Activated B cell treated with CpG ODN at 0.5 μM for 24 hours (primary cell): ENCODE data around the gene VPS13A. TPM values are rescaled to one million over a fixed set of nuclear protein-coding genes. Genes with fewer than 3 reads are reported as not detected.

ENCODE experiments used
- ATAC-seq: fragments of 200-7000 bp; cut with Tn5 transposase; one replicate; pipeline ENCODE4 v1.10.0; 2021; ENCODE audit warnings: low read depth, mild to moderate bottlenecking, moderate library complexity
- CTCF ChIA-PET: fragments of 350-600 bp; sonication (Branson Sonifier 250); formaldehyde crosslinking; loops from one replicate; lab custom pipeline; 2021; ENCODE audit warnings: antibody characterized with exemption; lab: Charles Lee
- POLR2A ChIA-PET: fragments of 350-600 bp; sonication (Branson Sonifier 250); formaldehyde crosslinking; loops from one replicate; lab custom pipeline; 2021; ENCODE audit warnings: antibody characterized with exemption; lab: Charles Lee
- DNase-seq: peaks from one replicate; pipeline ENCODE4 v3.0.0; 2022
- H3K27ac Mint-ChIP-seq: one replicate; pipeline ENCODE4 v1.8.0; 2020; ENCODE audit warnings: mixed read lengths
- H3K27me3 Mint-ChIP-seq: one replicate; pipeline ENCODE4 v1.8.0; 2021; ENCODE audit warnings: mixed read lengths
- H3K36me3 Mint-ChIP-seq: one replicate; pipeline ENCODE4 v1.8.0; 2021; ENCODE audit warnings: low read depth, mixed read lengths
- H3K4me1 Mint-ChIP-seq: one replicate; pipeline ENCODE4 v1.8.0; 2021; ENCODE audit warnings: mixed read lengths
- H3K4me3 Mint-ChIP-seq: one replicate; pipeline ENCODE4 v1.8.0; 2020; ENCODE audit warnings: mild to moderate bottlenecking, mixed read lengths
- H3K9me3 Mint-ChIP-seq: one replicate; pipeline ENCODE4 v1.8.0; 2020; ENCODE audit warnings: mixed read lengths
- CTCF ChIP-seq: fragments of 200-600 bp; IDR thresholded peaks from one replicate; pipeline ENCODE4 v1.8.0; 2022; ENCODE audit warnings: antibody characterized with exemption, mild to moderate bottlenecking
- intact Hi-C: fragments of 100-400 bp; cut with micrococcal nuclease; formaldehyde crosslinking; loops from one replicate; pipeline ENCODE4 v1.15.1; 2024
- total RNA-seq: library from RNA; stranded (reverse); gene quantifications from 2 replicates; pipeline ENCODE4 v1.2.3, GENCODE V29; 2022

VPS13A gene
- total RNA-seq, 1 donor from 2014 or later = 69.8 TPM

DNA sequence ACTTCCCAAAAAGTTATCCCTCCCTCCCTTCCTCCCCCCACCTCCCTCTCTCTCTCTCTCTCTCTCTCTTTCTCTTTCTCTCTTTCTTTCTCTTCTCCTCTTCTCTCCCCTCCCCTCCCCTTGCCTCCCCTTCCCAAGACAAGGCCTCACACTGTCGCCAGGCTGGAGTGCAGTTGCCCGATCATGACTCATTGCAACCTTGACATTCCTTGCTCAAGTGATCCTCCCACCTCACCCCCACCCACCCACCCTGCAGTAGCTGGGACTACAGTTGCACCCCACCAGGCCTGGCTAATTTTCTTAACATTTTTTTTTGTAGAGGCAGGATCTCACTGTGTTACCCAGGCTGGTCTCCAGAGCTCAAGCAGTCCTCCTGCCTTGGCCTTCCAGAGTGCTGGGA lies 32.8 kb downstream of the VPS13A start:
- Mint-ChIP-seq H3K4me3 (no peak overlapping the region), H3K4me1 (no peaks in the 10 kb centered on the region), H3K27ac (no peak overlapping the region), H3K27me3 (no peaks in the 10 kb centered on the region), H3K9me3 (no peaks in the 10 kb centered on the region), H3K36me3 (peaks cover 42% of the 10 kb centered on the region)
- no peak for ATAC-seq
- TF ChIP-seq CTCF = no peak
- POLR2A ChIA-PET = no interaction called here
- DNase-seq = no peak
- CTCF ChIA-PET = no interaction called here
- intact Hi-C loops = no loop called here

DNA sequence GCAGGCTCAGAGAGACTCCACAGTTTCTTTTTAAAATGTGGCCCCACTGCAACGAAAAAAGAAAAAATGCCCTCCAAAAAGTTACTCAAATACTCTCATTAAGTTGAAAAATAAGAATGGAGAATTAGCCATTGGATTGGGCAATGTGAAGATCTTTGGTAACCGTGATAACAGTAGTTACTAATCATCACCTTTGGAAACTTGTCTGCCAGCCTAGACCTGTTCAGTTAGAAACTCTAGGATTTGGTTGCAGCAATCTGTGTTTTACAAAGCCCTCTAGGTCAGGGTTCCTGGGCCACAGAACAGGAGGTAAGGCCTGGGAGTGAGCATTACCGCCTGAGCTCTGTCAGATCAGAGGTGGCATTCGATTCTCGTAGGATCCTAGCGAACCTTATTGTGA lies 34.2 kb downstream of the VPS13A start:
- Mint-ChIP-seq H3K27me3 (no peaks in the 10 kb centered on the region), H3K4me1 (no peaks in the 10 kb centered on the region), H3K9me3 (no peaks in the 10 kb centered on the region), H3K4me3 (no peak overlapping the region), H3K36me3 (peaks cover 50% of the 10 kb centered on the region), H3K27ac (no peak overlapping the region)
- TF ChIP-seq CTCF = no peak
- POLR2A ChIA-PET = no interaction called here
- intact Hi-C loops = no loop called here
- CTCF ChIA-PET = interaction anchor here (1.2 kb wide), 1 partner anchor 44 kb away, joined by 3 read pairs; no protein-coding TSS in a partner anchor
- ATAC-seq (no peak), DNase-seq (no peak)

DNA sequence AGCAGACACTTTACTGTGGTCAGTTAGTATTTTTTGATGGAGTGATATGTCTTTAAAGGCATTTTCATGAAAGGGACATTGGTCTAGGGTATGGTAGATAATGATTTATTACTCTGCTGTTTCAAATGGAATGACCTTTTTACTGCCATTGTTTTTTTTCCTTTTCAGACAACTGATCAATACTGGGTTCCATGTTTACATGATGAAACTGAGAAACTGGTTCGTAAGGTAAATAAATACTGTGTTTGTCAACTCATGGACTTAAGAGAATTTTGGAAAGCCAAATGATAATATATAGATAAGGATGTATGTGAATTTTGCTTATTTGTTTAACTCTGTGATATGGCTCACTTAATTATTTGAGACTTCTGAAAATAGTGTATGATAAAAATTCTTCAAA lies 35.5 kb downstream of the VPS13A start:
- ChIA-PET POLR2A (no interaction called here), CTCF (no interaction called here)
- no peaks in the 10 kb centered on the region for H3K9me3 Mint-ChIP-seq
- no peak overlapping the region for H3K27ac Mint-ChIP-seq
- DNase-seq (no peak), ATAC-seq (no peak)
- peaks cover 57% of the 10 kb centered on the region for H3K36me3 Mint-ChIP-seq
- H3K4me3 Mint-ChIP-seq = no peak overlapping the region
- intact Hi-C loops = no loop called here
- no peaks in the 10 kb centered on the region for H3K4me1 Mint-ChIP-seq
- TF ChIP-seq CTCF = no peak
- H3K27me3 Mint-ChIP-seq = no peaks in the 10 kb centered on the region

DNA sequence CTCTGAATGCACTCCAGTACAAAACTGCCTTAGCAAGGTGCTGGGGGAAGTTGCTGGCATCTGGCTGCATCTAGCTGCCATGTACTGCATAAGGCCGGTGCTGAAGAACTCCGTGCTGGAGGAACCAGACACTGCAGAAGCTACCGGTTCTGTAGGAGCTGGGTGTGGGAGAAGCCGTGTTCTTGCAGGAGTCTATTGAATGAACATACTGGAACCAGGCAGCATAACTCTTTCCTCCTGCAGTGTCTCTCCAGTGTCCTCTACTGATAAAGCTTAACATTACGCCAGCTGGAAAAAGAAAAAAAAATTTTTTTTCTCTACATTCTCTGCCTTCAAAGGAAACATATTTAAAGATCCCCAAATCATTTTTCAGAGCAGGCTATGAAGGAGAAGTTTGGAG lies 38.5 kb downstream of the VPS13A start:
- no peak overlapping the region for H3K4me3 Mint-ChIP-seq
- CTCF ChIA-PET = interaction anchor here (2.1 kb wide), 1 partner anchor 49 kb away, joined by 10 read pairs; no protein-coding TSS in a partner anchor
- intact Hi-C loops = loop anchor here (1.0 kb wide), 1 partner anchor 49 kb away; no protein-coding TSS in a partner anchor
- no peak for TF ChIP-seq CTCF
- DNase-seq (no peak), ATAC-seq (no peak)
- H3K36me3 Mint-ChIP-seq = peaks cover 65% of the 10 kb centered on the region
- no peaks in the 10 kb centered on the region for H3K27me3 Mint-ChIP-seq
- H3K27ac Mint-ChIP-seq = no peak overlapping the region
- no peaks in the 10 kb centered on the region for H3K9me3 Mint-ChIP-seq
- POLR2A ChIA-PET = no interaction called here
- H3K4me1 Mint-ChIP-seq = no peaks in the 10 kb centered on the region

DNA sequence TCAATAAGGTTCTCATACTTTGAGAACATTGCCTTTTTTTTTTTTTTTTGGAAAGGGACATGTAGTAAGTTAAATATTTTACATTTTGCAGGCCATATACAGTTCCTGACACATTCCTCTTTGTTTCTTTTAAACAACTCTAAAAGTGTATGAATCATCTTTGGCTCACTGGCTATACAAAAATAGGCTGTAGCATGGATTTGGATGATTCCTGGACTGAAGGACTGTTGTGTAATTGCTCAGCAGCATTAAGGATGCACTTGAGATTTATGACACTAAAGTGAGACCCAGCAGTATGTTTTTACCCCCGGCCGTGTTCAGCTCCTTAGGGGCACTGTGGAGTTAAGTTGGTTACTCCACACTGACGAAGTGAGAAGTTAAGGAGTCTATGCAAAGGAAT lies 41.3 kb downstream of the VPS13A start:
- Mint-ChIP-seq H3K9me3 (no peaks in the 10 kb centered on the region), H3K27ac (no peak overlapping the region), H3K27me3 (no peaks in the 10 kb centered on the region), H3K4me3 (no peak overlapping the region), H3K36me3 (peaks cover 64% of the 10 kb centered on the region), H3K4me1 (no peaks in the 10 kb centered on the region)
- TF ChIP-seq CTCF = no peak
- ATAC-seq (no peak), DNase-seq (no peak)
- ChIA-PET POLR2A (no interaction called here), CTCF (no interaction called here)
- intact Hi-C loops = no loop called here
